Kidney tubule cell (primary cell): Measurements from ENCODE around the gene SLC23A1.
"Not testable (repeated sequence)": the region's sequence is repeated elsewhere in the genome, so short reads cannot be mapped to it uniquely, and the experiment has no call there.

Experiments used
- DNase-seq: peaks from one replicate; pipeline ENCODE4 v3.0.0-alpha.2; 2018; ENCODE audit warnings: low spot score

SLC23A1 gene

GRCh38 chr5:139389701-139390638, 6.9 kb upstream of the SLC23A1 start, which contains the start of gene MZB1:
TSS of gene MZB1 (minus strand) at chr5:139389913. CDS start at chr5:139389856, 57 bp downstream.
- no peak for DNase-seq

GRCh38 chr5:139388198-139388821, 5.2 kb upstream of the SLC23A1 start:
- DNase-seq: peak; percentile 74

- no peak for DNase-seq
Measured at GRCh38 chr5:139387611-139388197, 4.6 kb upstream of the SLC23A1 start.

GRCh38 chr5:139386956-139387355, 3.9 kb upstream of the SLC23A1 start:
- not testable (repeated sequence) for DNase-seq

GRCh38 chr5:139386050-139386438, 2.9 kb upstream of the SLC23A1 start:
- no peak for DNase-seq

- no peak for DNase-seq
Measured at GRCh38 chr5:139385061-139386049, 2.3 kb upstream of the SLC23A1 start.

- no peak for DNase-seq
Measured at GRCh38 chr5:139384591-139385051, 1.5 kb upstream of the SLC23A1 start.

- no peak for DNase-seq
Measured at GRCh38 chr5:139383993-139384590, 995 bp upstream of the SLC23A1 start.

- no peak for DNase-seq
Measured at GRCh38 chr5:139382807-139383206, 290 bp downstream of the SLC23A1 start.

GRCh38 chr5:139381837-139382761, 998 bp downstream of the SLC23A1 start:
- peak; percentile 32 for DNase-seq

- no peak for DNase-seq
Measured at GRCh38 chr5:139379626-139380449, 3.3 kb downstream of the SLC23A1 start.

GRCh38 chr5:139378941-139379361, 4.1 kb downstream of the SLC23A1 start:
- DNase-seq: no peak

- DNase-seq: no peak
Measured at GRCh38 chr5:139378101-139378825, 4.8 kb downstream of the SLC23A1 start.

GRCh38 chr5:139377226-139377625, 5.9 kb downstream of the SLC23A1 start:
- DNase-seq: no peak

- DNase-seq: no peak
Measured at GRCh38 chr5:139376364-139376763, 6.7 kb downstream of the SLC23A1 start.

- no peak for DNase-seq
Measured at GRCh38 chr5:139374909-139375308, 8.2 kb downstream of the SLC23A1 start.

- DNase-seq: no peak
Measured at GRCh38 chr5:139371482-139372435, 11.3 kb downstream of the SLC23A1 start.
